ENCODE measurements around the gene DOCK9. TPM values are rescaled to one million over a fixed set of nuclear protein-coding genes. Genes with fewer than 3 reads are reported as not detected.
A peak's percentile ranks its signal among the peaks of the same experiment; 100 is the strongest.

Gene DOCK9
- total and polyA plus RNA-seq, 2 donors (not counting 3 experiments of a cell fraction or from before 2014, with no cell fraction given), result 147 to 323 TPM

DNA sequence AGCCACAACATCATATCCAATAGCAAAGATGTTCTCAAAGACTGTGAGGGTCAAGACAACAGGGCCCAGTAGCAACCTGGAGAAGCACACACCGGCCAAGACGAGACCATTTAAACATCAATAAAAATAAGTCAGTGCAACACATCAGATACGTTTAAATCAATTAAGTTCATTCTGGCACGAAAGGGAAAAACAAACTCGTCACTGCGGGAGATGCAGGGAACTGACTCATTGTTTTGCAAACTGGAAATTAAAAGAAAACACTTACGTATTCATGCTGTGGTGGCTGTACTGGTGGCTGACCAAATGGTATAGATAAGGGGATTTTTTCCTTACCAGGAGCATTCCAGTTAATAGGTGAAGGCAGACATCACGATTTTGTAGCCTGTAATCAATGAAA, 199.1 kb downstream of the DOCK9 start:
- no peaks in the 10 kb centered on the region for H3K9me3 ChIP-seq (replicated peaks; ENCODE audit: control insufficient read depth, insufficient read depth, low read length)
- H3K4me1 ChIP-seq (ENCODE audit: control insufficient read depth, extremely low read depth, insufficient read depth, low read length), result peaks cover 3% of the 10 kb centered on the region
- H3K27ac ChIP-seq (ENCODE audit: insufficient read depth, low read depth, low read length), result no peak overlapping the region
- peak overlapping the region; percentile 64 for H2AFZ ChIP-seq (ENCODE audit: low read depth, low read length)
- H3K9ac ChIP-seq (replicated peaks; ENCODE audit: extremely low read depth, insufficient read depth, low read length), result no peak overlapping the region
- ChIA-PET CTCF (interaction anchor here (0.9 kb wide), 1 partner anchor 16 kb away, joined by 3 read pairs; no protein-coding TSS in a partner anchor), POLR2A (no interaction called here)
- peaks cover 5 to 9% of the 10 kb centered on the region in 2 experiments for H3K27me3 ChIP-seq (ENCODE audit: control insufficient read depth in 2 of 2, insufficient read depth in 2 of 2, low read length in 2 of 2)
- H3K4me3 ChIP-seq (replicated peaks in 1 of 3; ENCODE audit: insufficient read depth in 1 of 3, low read depth in 1 of 3, low read length in 3 of 3), result no peak overlapping the region
- intact Hi-C loops (cut with micrococcal nuclease) (no loop called here), dilution Hi-C loops (cut with MboI; ENCODE audit: extremely low pct_ligation_motif_present, low sequenced_read_pairs) (no loop called here)
- no peaks in the 10 kb centered on the region for H3K36me3 ChIP-seq (ENCODE audit: control insufficient read depth in 2 of 2, extremely low read depth in 1 of 2, insufficient read depth in 2 of 2, low read length in 2 of 2)
- H4K20me1 ChIP-seq (replicated peaks; ENCODE audit: control insufficient read depth, extremely low read depth, insufficient read depth, low read length), result no peaks in the 10 kb centered on the region
- TF ChIP-seq EZH2 (IDR thresholded peaks at IDR 0.05; ENCODE audit: borderline replicate concordance, low read depth, low read length, severe bottlenecking), result no peak
- TF ChIP-seq JUN (IDR thresholded peaks at IDR 0.05; ENCODE audit: borderline replicate concordance, insufficient read depth, insufficient read length, low read depth), result no peak
- no peak for TF ChIP-seq POLR2A (IDR thresholded peaks at IDR 0.05; ENCODE audit: low read depth, low read length)
- FAIRE-seq (peak; percentile 81), DNase-seq (ENCODE audit: low read depth, low spot score) (peak; percentile 64)
- no peak overlapping the region for H3K4me2 ChIP-seq (ENCODE audit: insufficient read depth, low read length)
- H3K79me2 ChIP-seq (ENCODE audit: control insufficient read depth, insufficient read depth, low read length), result no peaks in the 10 kb centered on the region
- no peaks in the 10 kb centered on the region for H3K9me1 ChIP-seq (replicated peaks; ENCODE audit: control insufficient read depth, extremely low read depth, insufficient read depth, low read length)
- BruUV-seq (replicated peaks), result no TSS peak

DNA sequence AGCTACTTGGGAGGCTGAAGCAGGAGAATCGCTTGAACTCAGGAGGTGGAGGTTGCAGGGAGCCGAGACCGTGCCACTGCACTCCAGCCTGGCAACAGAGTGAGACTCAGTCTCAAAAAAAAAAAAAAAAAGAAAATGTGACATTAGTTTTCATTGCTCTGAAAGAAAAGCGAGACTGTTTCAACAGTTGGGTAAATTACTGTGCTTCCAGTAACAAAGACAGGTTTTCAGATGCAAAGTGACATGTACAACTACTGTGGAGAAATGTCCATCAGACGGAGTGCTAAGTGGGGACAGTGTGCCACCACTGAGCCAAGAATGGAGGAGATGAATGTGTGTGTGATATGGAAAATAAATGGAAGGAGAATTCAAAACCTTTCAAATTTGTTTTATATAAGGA, 201.2 kb downstream of the DOCK9 start:
- no peak for FAIRE-seq

More for the DNA sequence above, 201.2 kb downstream of the DOCK9 start:
- BruUV-seq (replicated peaks), result no TSS peak
- no peaks in the 10 kb centered on the region for H3K79me2 ChIP-seq (ENCODE audit: control insufficient read depth, insufficient read depth, low read length)
- POLR2A ChIA-PET, result no interaction called here
- H3K27me3 ChIP-seq (ENCODE audit: control insufficient read depth in 2 of 2, insufficient read depth in 2 of 2, low read length in 2 of 2), result peaks cover 0 to 1% of the 10 kb centered on the region in 2 experiments
- no peaks in the 10 kb centered on the region for H3K36me3 ChIP-seq (ENCODE audit: control insufficient read depth in 2 of 2, extremely low read depth in 1 of 2, insufficient read depth in 2 of 2, low read length in 2 of 2)
- dilution Hi-C loops (cut with MboI; ENCODE audit: extremely low pct_ligation_motif_present, low sequenced_read_pairs), result no loop called here
- DNase-seq (ENCODE audit: low read depth, low spot score), result no peak
- no peak overlapping the region for H2AFZ ChIP-seq (ENCODE audit: low read depth, low read length)
- no peak overlapping the region for H3K27ac ChIP-seq (ENCODE audit: insufficient read depth, low read depth, low read length)
- CTCF ChIA-PET, result interaction anchor here (1.3 kb wide), 1 partner anchor 11 kb away, joined by 3 read pairs; no protein-coding TSS in a partner anchor
- H3K4me1 ChIP-seq (ENCODE audit: control insufficient read depth, extremely low read depth, insufficient read depth, low read length), result peaks cover 3% of the 10 kb centered on the region
- no peak overlapping the region for H3K9ac ChIP-seq (replicated peaks; ENCODE audit: extremely low read depth, insufficient read depth, low read length)
- no peaks in the 10 kb centered on the region for H4K20me1 ChIP-seq (replicated peaks; ENCODE audit: control insufficient read depth, extremely low read depth, insufficient read depth, low read length)
- no peak for TF ChIP-seq GATA2 (IDR thresholded peaks at IDR 0.05; ENCODE audit: insufficient read depth, insufficient read length, low read depth, low read length)
- TF ChIP-seq JUN (IDR thresholded peaks at IDR 0.05; ENCODE audit: borderline replicate concordance, insufficient read depth, insufficient read length, low read depth), result no peak
- TF ChIP-seq, protein P1, sequence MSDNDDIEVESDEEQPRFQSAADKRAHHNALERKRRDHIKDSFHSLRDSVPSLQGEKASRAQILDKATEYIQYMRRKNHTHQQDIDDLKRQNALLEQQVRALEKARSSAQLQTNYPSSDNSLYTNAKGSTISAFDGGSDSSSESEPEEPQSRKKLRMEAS (IDR thresholded peaks at IDR 0.05; ENCODE audit: insufficient read depth, insufficient read length), result no peak
- TF ChIP-seq EZH2 (IDR thresholded peaks at IDR 0.05; ENCODE audit: borderline replicate concordance, low read depth, low read length, severe bottlenecking), result no peak
- TF ChIP-seq, protein P2, sequence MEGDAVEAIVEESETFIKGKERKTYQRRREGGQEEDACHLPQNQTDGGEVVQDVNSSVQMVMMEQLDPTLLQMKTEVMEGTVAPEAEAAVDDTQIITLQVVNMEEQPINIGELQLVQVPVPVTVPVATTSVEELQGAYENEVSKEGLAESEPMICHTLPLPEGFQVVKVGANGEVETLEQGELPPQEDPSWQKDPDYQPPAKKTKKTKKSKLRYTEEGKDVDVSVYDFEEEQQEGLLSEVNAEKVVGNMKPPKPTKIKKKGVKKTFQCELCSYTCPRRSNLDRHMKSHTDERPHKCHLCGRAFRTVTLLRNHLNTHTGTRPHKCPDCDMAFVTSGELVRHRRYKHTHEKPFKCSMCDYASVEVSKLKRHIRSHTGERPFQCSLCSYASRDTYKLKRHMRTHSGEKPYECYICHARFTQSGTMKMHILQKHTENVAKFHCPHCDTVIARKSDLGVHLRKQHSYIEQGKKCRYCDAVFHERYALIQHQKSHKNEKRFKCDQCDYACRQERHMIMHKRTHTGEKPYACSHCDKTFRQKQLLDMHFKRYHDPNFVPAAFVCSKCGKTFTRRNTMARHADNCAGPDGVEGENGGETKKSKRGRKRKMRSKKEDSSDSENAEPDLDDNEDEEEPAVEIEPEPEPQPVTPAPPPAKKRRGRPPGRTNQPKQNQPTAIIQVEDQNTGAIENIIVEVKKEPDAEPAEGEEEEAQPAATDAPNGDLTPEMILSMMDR (IDR thresholded peaks at IDR 0.05; ENCODE audit: extremely low read depth in 1 of 2, insufficient read depth in 1 of 2, low read depth in 1 of 2, low read length in 2 of 2), result no peak
- TF ChIP-seq MYC (IDR thresholded peaks at IDR 0.05; ENCODE audit: low read depth, low read length), result no peak
- no peak for TF ChIP-seq FOS (IDR thresholded peaks at IDR 0.05; ENCODE audit: borderline replicate concordance, insufficient read depth, low read length)
- no peak for TF ChIP-seq POLR2AphosphoS5 (IDR thresholded peaks at IDR 0.05; ENCODE audit: insufficient read depth, low read depth, low read length)
- TF ChIP-seq POLR2A (IDR thresholded peaks at IDR 0.05; ENCODE audit: low read depth, low read length), result no peak
- H3K4me2 ChIP-seq (ENCODE audit: insufficient read depth, low read length), result no peak overlapping the region
- no peak overlapping the region for H3K4me3 ChIP-seq (replicated peaks in 1 of 3; ENCODE audit: insufficient read depth in 1 of 3, low read depth in 1 of 3, low read length in 3 of 3)
- no peaks in the 10 kb centered on the region for H3K9me1 ChIP-seq (replicated peaks; ENCODE audit: control insufficient read depth, extremely low read depth, insufficient read depth, low read length)
- intact Hi-C loops (cut with micrococcal nuclease), result no loop called here
- no peaks in the 10 kb centered on the region for H3K9me3 ChIP-seq (replicated peaks; ENCODE audit: control insufficient read depth, insufficient read depth, low read length)

Data from endothelial cell of umbilical vein (primary cell).